OCI-M1 (cell line): ENCODE measurements around the gene SLC9A6.
A peak's percentile ranks its signal among the peaks of the same experiment; 100 is the strongest.
"Not testable (repeated sequence)": the region's sequence is repeated elsewhere in the genome, so short reads cannot be mapped to it uniquely, and the experiment has no call there.

Experiments used
- DNase-seq: peaks from one replicate; lab custom pipeline; 2025; lab: John Stamatoyannopoulos, UW

Gene SLC9A6

GRCh38 chrX:136063340-136064079 is 78.3 kb downstream of the SLC9A6 start:
- peak; percentile 3 for DNase-seq

GRCh38 chrX:136064661-136065043 is 79.4 kb downstream of the SLC9A6 start:
- no peak for DNase-seq

GRCh38 chrX:136065044-136065671 is 79.9 kb downstream of the SLC9A6 start:
- no peak for DNase-seq

- DNase-seq, result peak; percentile 79
Observed at GRCh38 chrX:136067097-136067496, 81.9 kb downstream of the SLC9A6 start.

- DNase-seq, result no peak
Observed at GRCh38 chrX:136067966-136068365, 82.7 kb downstream of the SLC9A6 start.

GRCh38 chrX:136076942-136077341 is 91.7 kb downstream of the SLC9A6 start:
- DNase-seq, result no peak

GRCh38 chrX:136080766-136081165 is 95.5 kb downstream of the SLC9A6 start:
- no peak for DNase-seq

GRCh38 chrX:136086521-136086920 is 101.3 kb downstream of the SLC9A6 start:
- peak; percentile 3 for DNase-seq

- not testable (repeated sequence) for DNase-seq
Observed at GRCh38 chrX:136091898-136092297, 106.7 kb downstream of the SLC9A6 start.

- no peak for DNase-seq
Observed at GRCh38 chrX:136094962-136095361, 109.7 kb downstream of the SLC9A6 start.
